EL (cell line): ENCODE results near the gene ZCCHC7.
A peak's percentile ranks its signal among the peaks of the same experiment; 100 is the strongest.
"Not testable (repeated sequence)": the region's sequence is repeated elsewhere in the genome, so short reads cannot be mapped to it uniquely, and the experiment has no call there.

ENCODE experiments used
- DNase-seq: peaks from one replicate; pipeline ENCODE4 v3.0.0-alpha.2; 2016

Gene ZCCHC7

DNA sequence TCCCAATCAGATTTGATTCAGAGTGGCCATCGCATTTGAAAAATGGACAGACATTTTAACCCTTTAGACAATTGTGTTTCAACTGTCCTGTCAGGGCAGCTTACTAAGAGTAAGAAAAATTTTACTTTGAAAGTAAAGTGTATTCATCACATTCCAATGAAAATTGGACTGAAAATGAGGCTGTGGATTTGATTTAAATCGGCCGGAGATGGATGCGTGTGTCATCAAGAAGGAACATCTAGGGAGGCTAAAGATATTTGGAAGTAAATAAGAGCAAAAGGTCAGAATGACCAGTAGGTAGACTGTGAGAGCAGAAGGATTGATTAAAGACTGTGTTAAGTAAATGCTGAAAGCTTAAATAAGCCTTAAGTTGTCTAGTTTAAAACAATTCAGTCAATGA, 1.5 kb downstream of the ZCCHC7 start:
- no peak for DNase-seq

DNA sequence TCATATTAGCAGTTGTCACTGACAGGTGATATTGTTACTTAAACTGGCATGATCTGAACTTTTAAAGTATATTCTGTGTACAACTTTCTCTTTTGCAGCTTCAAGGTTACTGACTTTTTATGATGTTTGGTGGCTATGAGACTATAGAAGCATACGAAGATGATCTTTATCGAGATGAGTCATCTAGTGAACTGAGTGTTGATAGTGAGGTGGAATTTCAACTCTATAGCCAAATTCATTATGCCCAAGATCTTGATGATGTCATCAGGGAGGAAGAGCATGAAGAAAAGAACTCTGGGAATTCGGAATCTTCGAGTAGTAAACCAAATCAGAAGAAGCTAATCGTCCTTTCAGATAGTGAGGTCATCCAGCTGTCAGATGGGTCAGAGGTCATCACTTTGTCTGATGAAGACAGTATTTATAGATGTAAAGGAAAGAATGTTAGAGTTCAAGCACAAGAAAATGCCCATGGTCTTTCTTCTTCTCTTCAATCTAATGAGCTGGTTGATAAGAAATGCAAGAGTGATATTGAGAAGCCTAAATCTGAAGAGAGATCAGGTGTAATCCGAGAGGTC, 5.9 kb downstream of the ZCCHC7 start:
- DNase-seq = no peak

DNA sequence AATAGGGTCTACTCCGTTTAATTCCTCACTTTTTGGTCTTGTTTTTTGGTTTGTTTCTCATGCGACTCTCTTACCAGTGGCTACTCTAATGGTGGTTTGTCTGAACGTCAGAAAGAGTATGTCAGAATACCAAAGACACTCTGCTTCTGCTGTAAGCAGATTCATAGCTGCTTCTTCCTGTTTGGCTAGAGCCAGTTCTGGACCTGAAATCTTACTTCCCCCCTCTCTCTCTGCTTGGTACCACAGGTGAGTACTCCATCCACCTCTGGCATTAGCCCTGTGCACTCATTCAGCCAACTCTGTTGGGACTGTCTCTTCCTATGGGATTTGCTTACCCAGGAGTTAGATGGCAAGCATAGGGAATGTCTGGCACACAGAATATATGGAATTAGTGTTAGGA, 6.6 kb downstream of the ZCCHC7 start:
- no peak for DNase-seq

DNA sequence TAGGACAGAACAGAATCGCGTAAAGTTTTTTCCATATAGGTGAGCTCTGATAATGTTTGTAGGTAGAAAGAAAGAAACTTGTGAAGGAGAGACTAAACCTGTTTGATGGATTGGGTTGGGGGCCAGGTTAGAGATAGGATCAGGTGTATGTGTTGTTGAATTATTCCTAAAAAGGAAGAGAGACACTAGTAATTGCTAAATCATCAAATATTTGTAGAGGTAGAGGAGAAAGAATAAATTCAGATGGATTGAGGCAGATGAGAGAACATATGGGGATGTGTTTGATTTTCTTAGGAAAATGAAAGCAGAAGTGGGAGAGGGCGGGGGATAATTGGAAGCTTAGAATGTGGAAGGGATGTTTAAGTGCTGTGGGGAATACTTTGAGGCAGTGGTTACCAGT, 7.7 kb downstream of the ZCCHC7 start:
- DNase-seq = no peak

DNA sequence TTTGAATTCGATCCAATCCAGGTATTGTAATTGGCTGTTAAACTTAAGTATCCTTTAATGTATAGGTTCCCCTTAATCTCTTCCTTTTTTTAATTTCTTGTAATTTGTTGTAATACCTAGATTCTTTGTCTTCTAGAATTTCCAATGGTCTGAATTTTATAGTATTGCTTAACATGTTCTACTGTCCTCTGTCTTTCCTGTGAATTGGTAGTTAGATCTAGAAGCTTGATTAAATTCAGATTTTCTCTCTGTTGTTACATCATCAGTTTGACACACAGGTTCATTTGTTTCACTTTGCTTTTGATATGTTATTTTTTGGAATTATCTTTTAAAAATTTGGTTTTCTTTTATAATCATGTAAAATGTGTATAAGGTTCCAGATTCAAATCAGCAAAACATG, 13.8 kb downstream of the ZCCHC7 start:
- DNase-seq = no peak

DNA sequence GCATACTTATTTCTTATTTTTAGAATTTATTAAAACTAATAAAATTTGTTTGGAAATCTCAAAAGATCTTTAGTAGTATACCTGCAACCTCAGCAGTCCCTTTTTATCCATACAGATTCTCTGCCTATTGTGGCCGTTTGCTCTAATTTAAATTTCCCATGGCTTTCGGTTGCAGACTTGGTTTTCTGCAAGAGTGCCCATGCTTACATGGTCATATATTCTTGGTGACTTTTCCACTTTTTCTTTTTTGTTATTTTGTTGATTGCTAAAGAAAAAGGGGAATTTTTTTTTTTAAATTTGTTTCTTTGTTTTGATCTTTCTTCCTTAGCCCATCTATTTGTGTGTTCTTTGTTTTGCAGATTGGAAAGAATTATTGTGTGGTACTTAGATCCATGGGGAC, 20.6 kb downstream of the ZCCHC7 start:
- DNase-seq = no peak

DNA sequence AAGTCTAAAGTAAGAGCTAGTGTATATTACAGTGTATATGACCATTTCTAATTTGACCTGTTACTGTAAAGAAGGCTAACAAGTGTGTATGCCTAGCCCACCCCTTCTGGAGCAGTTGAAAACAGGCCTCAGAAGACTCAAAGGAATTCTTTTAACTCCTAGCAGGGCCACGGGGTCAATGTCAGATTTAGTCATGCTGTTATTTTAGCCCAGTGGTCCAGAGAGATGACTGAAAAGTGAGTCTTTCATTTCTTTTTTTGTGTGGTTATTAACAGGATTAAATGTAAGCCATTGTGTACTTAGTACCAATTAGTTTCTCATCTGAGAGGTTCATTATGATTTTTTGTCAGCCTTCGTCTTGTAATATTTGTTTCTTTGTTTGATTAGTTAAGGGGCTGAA, 24.4 kb downstream of the ZCCHC7 start:
- peak; percentile 65 for DNase-seq

DNA sequence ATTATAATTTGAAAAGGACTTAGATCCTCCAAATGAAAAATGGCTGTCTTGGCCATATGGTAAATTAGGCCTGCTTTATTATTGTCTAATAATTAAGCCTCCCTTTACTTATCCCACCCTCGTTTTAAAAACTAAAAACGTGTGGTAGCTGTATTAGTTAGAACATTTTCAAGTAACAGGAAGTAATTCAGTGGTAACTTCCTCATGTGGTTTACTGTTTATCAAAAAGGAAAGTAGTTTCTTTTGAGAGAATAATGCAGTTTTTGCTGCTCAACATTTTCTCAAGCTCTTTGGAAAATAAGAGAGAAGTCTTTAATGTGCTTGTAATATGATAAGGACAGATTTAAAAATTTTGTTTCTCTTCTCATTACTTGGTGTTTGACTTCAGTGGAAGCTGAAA, 26.0 kb downstream of the ZCCHC7 start:
- no peak for DNase-seq

DNA sequence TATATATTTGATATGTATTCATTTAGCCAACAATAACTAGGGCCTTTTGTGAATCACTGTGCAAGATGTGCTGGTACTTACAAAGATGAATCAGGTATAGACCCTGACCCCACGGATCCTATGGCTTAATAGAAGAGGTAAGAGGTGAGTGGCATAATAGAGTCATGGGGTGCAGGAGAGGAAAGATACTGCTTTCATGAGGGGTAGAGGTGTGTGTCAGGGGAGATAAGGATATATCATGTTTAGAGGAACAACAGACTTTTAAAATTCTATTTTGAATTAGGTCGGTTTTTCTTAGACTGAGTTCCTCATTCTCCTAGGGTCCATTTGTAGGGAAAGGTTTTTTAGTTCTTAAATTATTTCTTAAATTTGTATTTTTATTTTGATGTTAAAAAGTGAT, 27.8 kb downstream of the ZCCHC7 start:
- no peak for DNase-seq

DNA sequence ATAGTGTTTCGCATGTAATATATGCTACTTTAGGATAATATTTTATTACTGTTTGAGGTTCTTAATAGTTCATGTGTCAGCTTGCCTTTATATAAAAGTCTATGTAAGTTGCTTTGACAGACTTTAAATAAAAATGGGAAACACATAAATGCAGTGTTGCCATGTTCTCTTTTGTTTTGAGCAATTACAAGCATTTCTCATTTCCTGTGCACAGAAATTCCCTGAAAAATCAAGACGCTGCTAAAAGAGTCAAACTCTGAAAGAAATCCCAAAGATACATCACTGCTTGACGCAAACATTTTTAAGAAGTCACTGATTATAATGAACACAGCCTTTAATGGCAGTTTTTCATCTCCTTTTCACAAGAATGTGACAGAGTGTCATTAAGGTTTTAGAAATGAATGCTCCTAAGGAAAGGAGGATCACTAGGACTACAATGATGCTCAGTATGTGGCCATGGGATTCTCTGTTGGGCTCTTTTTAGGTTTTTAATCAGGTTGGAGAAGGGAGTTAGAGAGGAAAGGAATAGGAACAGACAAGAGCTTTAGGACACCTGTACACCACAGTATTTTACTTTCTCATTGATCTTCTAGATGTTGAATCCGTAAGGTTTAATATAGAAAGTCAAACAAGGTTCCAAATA, 29.4 kb downstream of the ZCCHC7 start:
- no peak for DNase-seq

DNA sequence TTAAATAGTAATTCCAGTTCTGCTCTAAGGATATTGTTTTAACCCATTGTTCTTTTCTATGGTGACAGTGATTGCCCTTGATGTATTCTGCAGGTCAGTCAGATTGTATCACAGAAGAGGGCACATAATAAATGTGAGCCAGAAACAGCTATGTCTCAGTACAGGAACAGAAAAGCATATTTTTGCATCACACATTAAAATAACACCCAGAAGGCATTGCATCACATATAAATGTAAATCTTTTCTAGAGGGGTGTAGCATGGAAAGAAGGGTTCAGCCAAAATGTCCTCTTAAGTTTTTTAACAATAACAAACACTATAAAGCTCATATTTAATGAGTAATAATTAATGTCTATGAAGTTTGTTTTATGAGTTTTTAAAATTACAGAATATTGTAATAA, 30.0 kb downstream of the ZCCHC7 start:
- DNase-seq = no peak

DNA sequence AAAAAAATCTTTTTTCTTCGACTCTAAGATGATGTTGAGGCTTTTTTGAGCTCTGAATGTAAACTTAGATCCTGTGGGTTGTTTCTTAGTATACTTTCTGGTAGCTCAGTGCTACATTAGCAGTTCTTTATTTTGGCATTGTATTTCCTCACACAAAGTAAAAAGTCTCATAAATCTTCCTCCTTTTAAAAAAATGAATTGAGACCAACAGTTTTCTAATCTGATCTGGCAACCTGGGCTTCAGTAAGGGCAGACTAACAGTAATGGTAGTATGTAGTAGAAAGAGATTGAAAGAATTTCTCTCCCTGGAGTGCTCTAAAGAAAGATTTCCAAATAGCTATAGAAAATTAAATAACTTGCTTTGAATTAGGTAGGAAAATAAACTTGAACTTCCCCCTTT, 31.4 kb downstream of the ZCCHC7 start:
- DNase-seq = no peak

DNA sequence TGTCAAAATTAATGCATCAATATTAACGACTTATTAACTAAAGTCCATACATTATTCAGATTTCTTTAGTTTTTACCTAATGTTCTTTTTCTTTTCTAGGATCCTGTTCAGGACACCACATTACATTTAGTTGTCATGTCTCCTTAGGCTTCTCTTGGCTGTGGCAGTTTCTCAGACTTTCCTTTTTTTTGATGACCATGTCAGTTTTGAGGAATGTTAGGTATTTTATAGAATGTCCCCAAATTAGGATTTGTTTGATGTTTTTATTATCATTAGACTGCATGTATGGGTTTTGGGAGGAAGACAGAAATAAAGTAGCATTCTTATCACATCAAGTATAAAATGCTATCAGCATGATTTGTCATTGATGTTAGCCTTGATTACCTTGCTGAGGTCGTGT, 32.0 kb downstream of the ZCCHC7 start:
- no peak for DNase-seq

DNA sequence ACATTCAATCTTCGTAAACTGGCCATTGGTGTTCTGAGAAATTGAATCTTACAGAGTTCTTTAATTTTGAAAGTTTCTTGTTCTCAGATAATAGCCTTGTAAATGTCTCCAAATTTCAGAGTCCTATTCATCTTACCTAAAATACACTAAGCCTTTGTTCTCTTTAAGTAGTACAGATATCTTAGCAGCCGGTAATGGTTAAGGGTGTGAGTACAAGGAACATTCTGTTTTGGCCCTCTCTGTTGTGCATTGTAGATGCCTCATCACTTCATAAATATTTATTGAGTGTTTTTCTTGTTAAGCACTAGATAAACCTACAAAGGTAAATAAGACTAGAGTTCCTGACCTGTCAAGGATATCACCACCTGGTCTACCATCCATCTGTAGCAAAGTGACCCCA, 35.2 kb downstream of the ZCCHC7 start:
- no peak for DNase-seq

DNA sequence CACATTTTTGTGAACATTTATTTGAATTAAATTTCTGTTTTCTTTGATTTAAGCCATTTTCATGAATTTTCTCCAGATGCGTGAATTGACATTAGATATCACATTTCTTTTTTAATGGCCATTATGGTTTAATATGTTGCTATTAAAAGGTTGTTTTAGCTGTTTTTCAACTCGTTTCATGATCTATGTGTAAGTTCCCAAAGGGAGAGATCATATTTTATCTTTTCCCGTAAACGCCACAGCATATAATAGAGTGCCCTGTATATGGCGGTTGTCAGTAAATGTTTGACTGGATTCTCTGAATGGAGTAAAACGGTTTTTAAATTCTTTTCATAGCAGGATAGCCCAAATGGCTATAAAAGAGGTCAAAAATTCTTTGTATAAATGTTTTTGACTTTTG, 35.8 kb downstream of the ZCCHC7 start:
- DNase-seq = no peak

DNA sequence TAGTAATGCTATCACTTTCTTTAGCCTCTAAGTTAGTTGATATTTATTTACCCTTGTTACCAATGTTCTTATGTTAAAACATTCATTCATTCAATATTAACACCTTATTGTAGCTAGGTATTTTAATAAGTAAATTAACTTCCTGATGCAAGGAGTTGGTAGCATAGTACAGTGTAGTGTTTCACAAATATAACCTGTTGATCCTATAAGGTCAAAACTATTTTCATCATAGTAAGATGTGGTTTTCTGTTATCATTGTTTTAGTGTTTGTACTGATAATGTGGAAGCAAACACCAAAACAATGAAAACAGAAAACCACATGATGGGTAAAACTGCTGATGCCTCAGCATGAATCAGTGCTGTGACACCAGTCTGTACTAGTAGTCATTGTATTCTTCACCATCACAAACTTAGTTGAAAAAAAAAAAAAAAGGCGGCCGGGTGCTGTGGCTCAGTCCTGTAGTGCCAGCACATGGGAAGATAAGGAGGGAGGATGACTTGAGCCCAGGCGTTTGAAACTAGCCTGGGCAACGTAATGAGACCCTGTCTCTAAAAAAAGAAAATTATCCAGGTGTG, 36.5 kb downstream of the ZCCHC7 start:
- no peak for DNase-seq

DNA sequence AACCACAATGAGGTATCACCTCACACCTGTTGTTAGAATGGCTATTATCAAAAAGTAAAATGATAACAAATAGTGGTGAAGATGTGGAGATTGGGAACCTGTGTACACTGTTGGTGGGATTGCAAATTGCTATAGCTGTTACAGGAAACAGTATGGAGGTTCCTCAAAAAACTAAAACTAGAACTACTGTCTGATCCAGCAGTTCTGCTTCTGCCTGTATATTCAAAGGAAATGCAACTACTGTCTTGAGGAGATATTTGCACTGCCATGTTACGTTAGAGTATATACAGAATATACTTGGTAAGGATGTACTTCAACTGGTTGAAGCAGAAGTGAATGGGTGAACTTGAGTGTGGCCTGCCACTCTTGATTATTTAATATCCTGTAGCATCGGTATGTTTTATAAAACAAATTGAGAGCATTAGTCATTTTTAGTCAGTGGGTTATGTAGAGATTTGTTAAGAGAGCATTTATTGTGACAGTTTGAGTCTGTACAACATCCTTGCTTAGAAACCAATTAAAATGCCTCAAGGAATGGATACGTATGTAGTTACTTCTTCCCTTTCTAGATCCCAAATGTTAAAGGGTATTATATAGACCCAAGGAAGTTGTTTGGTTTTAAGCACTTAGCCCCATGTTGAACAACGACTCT, 37.5 kb downstream of the ZCCHC7 start:
- DNase-seq = no peak

DNA sequence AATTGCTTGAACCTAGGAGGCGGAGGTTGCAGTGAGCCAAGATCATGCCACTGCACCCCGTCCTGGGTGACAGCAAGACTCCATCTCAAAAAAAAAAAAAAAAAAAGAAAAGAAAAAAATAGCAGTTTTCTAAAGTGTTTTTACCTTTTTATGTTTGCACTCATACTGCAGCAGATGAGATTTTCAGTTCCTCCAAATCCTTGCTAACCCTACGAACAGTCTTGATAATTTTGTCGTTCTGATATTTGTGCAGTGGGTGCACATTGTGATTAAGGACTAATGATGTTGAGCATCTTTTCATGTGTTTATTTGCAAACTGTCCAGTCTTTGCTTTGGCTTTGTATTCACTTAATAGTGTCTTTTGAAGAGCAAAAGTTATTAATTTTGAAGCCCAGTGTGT, 42.9 kb downstream of the ZCCHC7 start:
- no peak for DNase-seq

DNA sequence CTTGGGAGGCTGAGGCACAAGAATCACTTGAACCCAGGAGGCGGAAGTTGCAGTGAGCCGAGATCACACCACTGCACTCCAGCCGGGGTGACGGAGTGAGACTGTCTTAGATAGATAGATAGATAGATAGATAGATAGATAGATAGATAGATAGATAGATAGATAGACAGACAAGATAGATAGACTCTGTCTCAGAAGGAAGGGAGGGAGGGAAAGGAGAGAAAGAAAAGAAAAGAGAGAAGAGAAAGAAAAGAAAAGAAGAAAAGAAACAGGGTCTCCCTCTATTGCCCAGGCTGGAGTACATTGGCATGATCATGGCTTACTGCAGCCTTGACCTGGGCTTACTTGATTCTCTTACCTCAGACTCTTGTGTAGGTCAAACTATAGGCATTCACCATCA, 44.0 kb downstream of the ZCCHC7 start:
- not testable (repeated sequence) for DNase-seq

DNA sequence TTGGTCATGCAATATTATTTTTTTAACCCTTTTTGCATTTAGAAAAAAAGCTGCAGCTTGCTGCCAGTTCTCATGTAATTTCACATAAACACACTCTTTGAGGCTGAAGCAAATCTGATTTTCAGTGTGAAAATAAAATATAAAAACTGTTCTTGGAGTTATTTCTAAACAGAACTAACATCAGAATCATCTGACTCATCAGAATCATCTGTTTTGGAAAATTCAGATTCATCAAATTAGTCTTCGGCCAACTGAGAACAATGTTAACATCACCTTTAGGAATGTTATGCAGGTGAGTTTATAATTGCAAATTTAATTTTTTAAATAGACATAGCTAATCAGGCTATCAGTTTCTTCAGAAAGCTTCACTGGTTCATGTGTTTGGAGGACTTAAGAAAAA, 45.3 kb downstream of the ZCCHC7 start:
- DNase-seq = no peak

DNA sequence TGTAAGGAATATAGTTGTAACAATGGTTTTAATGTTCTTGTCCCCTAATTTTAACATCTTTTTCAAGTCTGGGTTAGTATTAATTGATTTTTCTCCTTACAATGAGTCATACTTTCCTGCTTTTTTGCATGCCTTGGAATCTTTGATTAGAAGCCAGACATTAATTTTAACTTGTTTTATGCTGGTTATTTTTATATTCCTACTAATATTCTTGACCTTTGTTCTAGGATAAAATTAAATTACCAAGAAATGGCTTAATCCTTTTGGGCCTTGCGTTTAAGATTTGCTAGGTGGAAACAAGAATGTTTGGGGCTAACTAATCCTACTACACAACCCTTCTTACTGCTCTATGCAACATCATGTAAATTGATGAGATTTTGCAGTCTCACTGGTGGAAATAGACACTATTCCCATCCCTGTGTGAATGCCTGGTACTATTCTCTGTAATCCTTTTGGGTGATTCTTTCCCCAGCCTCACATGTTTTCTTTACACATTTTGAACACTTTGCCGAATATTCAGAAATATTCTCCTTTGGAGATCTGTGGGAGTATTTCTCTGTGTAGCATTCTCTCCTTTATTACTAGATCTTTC, 47.2 kb downstream of the ZCCHC7 start:
- DNase-seq = no peak

DNA sequence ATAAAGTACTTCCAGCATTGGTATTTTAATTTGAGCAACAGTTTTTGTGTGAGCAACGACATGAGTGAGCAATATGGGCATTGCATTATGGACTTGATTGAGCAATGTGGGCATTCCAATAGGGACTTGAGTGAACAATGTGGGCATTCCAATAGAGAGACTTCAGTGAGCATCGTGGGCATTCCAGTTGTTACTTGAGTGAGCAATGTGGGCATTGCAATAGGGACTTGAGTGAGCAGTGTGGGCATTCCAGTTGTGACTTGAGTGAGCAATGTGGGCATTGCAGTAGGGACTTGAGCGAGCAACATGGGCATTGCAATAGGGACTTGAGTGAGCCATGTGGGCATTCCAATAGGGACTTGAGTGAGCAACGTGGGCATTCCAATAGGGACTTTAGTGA, 52.2 kb downstream of the ZCCHC7 start:
- no peak for DNase-seq

DNA sequence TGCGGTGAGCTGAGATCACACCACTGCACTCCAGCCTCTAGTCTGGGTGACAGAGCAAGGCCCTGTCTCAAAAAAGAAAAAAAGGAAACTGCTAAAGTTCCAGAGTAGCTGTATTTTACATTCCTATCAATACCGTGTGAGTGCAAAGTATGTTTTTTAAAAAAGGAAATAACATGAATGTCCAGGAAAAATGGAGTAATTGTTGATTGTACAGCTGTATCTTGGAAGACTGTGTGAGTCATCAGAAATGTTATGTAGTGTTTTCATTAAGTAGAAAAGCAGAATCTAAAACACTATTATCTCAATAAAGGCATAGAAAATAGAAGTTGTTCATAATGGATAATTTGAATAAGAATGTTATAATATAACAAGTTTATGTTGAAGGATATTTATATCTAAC, 53.9 kb downstream of the ZCCHC7 start:
- peak; percentile 19 for DNase-seq

DNA sequence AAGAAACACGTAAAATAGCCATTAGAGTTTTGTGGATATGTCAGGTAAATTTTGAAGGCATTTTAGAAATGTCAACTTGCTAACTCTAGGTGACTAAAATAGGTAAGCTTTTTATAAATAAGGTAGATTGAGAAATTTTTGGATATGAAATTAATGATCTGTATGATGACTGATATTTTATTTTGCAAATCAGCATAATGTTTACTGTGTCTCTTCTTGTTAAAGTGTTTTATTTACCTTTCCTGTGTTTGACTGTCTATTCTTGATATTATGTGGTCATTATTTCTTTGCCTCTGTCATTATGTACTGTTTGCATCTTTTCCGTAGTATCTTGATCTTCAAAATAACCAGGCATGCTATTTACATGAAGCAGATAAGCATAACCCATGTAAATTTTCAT, 58.4 kb downstream of the ZCCHC7 start:
- no peak for DNase-seq
